Bronchial epithelial cell (primary cell): ENCODE data around the gene AATK. TPM values are rescaled to one million over a fixed set of nuclear protein-coding genes. Genes with fewer than 3 reads are reported as not detected.
A peak's percentile ranks its signal among the peaks of the same experiment; 100 is the strongest.

Experiments used
- DNase-seq: peaks from one replicate; pipeline ENCODE4 v3.0.0-alpha.2; 2010; ENCODE audit warnings: low read depth
- FAIRE-seq: peaks from 2 replicates; lab custom pipeline; 2011; peaks lifted over from hg19 to GRCh38; lab: Jason Lieb, UNC
- H3K27me3 ChIP-seq: 2 replicates; pipeline ENCODE4 v1.5.1; 2011; ENCODE audit warnings: low read length; ENCODE audit not compliant: control insufficient read depth, insufficient read depth
- H3K36me3 ChIP-seq: 2 replicates; pipeline ENCODE4 v1.5.1; 2011; ENCODE audit warnings: low read length; ENCODE audit not compliant: control insufficient read depth, insufficient read depth
- H3K4me3 ChIP-seq: 2 replicates; pipeline ENCODE4 v1.5.1; 2011; ENCODE audit warnings: mild to moderate bottlenecking, low read depth, low read length, control low read depth
- total RNA-seq: library from RNA; depleted of rRNA; stranded (reverse); fragments of >200 nt; gene quantifications from 2 replicates; pipeline ENCODE4 v1.2.1, GENCODE V29; 2014
- TF ChIP-seq, protein P1 (sequence below): IDR thresholded peaks from 2 replicates; pipeline ENCODE4 v1.5.1; 2011; ENCODE audit warnings: mild to moderate bottlenecking, moderate library complexity, low read length, control low read depth, inconsistent platforms; ENCODE audit not compliant: insufficient read depth, severe bottlenecking

AATK gene
- total RNA-seq, 1 donor from 2014 or later, result 0.79 TPM

- no peak for FAIRE-seq
- DNase-seq, result peak; percentile 8
- H3K4me3 ChIP-seq, result no peak overlapping the region
- H3K36me3 ChIP-seq, result peaks cover 1% of the 10 kb centered on the region
- H3K27me3 ChIP-seq, result no peaks in the 10 kb centered on the region
- TF ChIP-seq, protein P1, sequence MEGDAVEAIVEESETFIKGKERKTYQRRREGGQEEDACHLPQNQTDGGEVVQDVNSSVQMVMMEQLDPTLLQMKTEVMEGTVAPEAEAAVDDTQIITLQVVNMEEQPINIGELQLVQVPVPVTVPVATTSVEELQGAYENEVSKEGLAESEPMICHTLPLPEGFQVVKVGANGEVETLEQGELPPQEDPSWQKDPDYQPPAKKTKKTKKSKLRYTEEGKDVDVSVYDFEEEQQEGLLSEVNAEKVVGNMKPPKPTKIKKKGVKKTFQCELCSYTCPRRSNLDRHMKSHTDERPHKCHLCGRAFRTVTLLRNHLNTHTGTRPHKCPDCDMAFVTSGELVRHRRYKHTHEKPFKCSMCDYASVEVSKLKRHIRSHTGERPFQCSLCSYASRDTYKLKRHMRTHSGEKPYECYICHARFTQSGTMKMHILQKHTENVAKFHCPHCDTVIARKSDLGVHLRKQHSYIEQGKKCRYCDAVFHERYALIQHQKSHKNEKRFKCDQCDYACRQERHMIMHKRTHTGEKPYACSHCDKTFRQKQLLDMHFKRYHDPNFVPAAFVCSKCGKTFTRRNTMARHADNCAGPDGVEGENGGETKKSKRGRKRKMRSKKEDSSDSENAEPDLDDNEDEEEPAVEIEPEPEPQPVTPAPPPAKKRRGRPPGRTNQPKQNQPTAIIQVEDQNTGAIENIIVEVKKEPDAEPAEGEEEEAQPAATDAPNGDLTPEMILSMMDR, result no peak
Observed at GRCh38 chr17:81194941-81195901, 29.2 kb upstream of the AATK start.

GRCh38 chr17:81194225-81194760, 28.3 kb upstream of the AATK start:
- no peak overlapping the region for H3K4me3 ChIP-seq
- FAIRE-seq (no peak), DNase-seq (no peak)
- H3K36me3 ChIP-seq, result peaks cover 1% of the 10 kb centered on the region
- TF ChIP-seq, protein P1, result no peak
- no peaks in the 10 kb centered on the region for H3K27me3 ChIP-seq

- FAIRE-seq, result no peak
- TF ChIP-seq, protein P1, result no peak
- no peaks in the 10 kb centered on the region for H3K27me3 ChIP-seq
- H3K36me3 ChIP-seq, result peaks cover under 1% of the 10 kb centered on the region
- no peak for DNase-seq
- H3K4me3 ChIP-seq, result no peak overlapping the region
Observed at GRCh38 chr17:81193470-81194224, 27.6 kb upstream of the AATK start.

- no peaks in the 10 kb centered on the region for H3K27me3 ChIP-seq
- FAIRE-seq (no peak), DNase-seq (no peak)
- TF ChIP-seq, protein P1, result no peak
- H3K36me3 ChIP-seq, result no peaks in the 10 kb centered on the region
- no peak overlapping the region for H3K4me3 ChIP-seq
Observed at GRCh38 chr17:81193051-81193410, 27.0 kb upstream of the AATK start.

GRCh38 chr17:81192386-81193050, 26.5 kb upstream of the AATK start:
- no peaks in the 10 kb centered on the region for H3K36me3 ChIP-seq
- H3K27me3 ChIP-seq, result no peaks in the 10 kb centered on the region
- FAIRE-seq, result no peak
- TF ChIP-seq, protein P1, result no peak
- DNase-seq, result no peak
- no peak overlapping the region for H3K4me3 ChIP-seq
